ENCODE results near the gene USP25.

USP25 gene

GRCh38 chr21:15781986-15782385 is 52.2 kb downstream of the USP25 start:
- no peak for TF ChIP-seq CTCF (IDR thresholded peaks at IDR 0.05; ENCODE audit: borderline replicate concordance, extremely low read depth, low read length, poor library complexity, severe bottlenecking)
- no peak for TF ChIP-seq EZH2 (IDR thresholded peaks at IDR 0.05; ENCODE audit: borderline replicate concordance, low read depth, low read length, severe bottlenecking)
- Histone ChIP-seq H3K79me2 (ENCODE audit: insufficient read depth, low read length) (no peaks in the 10 kb centered on the region; the same call in 1 of the 2 replicates), H3K27me3 (ENCODE audit: insufficient read depth, low read length, poor library complexity) (no peaks in the 10 kb centered on the region), H3K4me1 (ENCODE audit: insufficient read depth, low read length) (0 out of 2 replicates have a peak, but pooled peaks cover 3% of the 10 kb centered on the region), H3K9me3 (ENCODE audit: insufficient read depth, low read length, severe bottlenecking) (no peaks in the 10 kb centered on the region), H3K4me2 (ENCODE audit: insufficient read depth, low read length) (no peak overlapping the region), H2AFZ (ENCODE audit: low read depth, low read length) (no peak overlapping the region), H4K20me1 (ENCODE audit: insufficient read depth, low read length) (no peaks in the 10 kb centered on the region), H3K9ac (ENCODE audit: low read depth, low read length) (no peak overlapping the region), H3K4me3 (ENCODE audit: low read depth in 1 of 2, low read length in 2 of 2) (no peak overlapping the region), H3K36me3 (ENCODE audit: insufficient read depth, low read length) (peaks cover 31% of the 10 kb centered on the region), H3K27ac (ENCODE audit: low read length) (no peak overlapping the region)
- peak; percentile 35; the same call in 2 of the 3 replicates for ATAC-seq (ENCODE audit: insufficient read depth, low read depth)
- no peak for DNase-seq

GRCh38 chr21:15788847-15789523 is 59.2 kb downstream of the USP25 start:
- no peaks in the 10 kb centered on the region for H3K9me3 ChIP-seq (ENCODE audit: insufficient read depth, low read length, severe bottlenecking)
- H3K9ac ChIP-seq (ENCODE audit: low read depth, low read length), result no peak overlapping the region
- H3K36me3 ChIP-seq (ENCODE audit: insufficient read depth, low read length), result no peaks in the 10 kb centered on the region
- no peak overlapping the region for H3K4me3 ChIP-seq (ENCODE audit: low read depth in 1 of 2, low read length in 2 of 2)
- no peak overlapping the region for H3K27ac ChIP-seq (ENCODE audit: low read length)
- H3K79me2 ChIP-seq (ENCODE audit: insufficient read depth, low read length), result peaks cover 6% of the 10 kb centered on the region; the same call in 1 of the 2 replicates
- no peaks in the 10 kb centered on the region for H3K27me3 ChIP-seq (ENCODE audit: insufficient read depth, low read length, poor library complexity)
- H3K4me2 ChIP-seq (ENCODE audit: insufficient read depth, low read length), result no peak overlapping the region
- no peak for ATAC-seq (ENCODE audit: insufficient read depth, low read depth)
- H3K4me1 ChIP-seq (ENCODE audit: insufficient read depth, low read length), result 0 out of 2 replicates have a peak, but pooled peaks cover 2% of the 10 kb centered on the region
- H2AFZ ChIP-seq (ENCODE audit: low read depth, low read length), result no peak overlapping the region
- no peak for TF ChIP-seq EZH2 (IDR thresholded peaks at IDR 0.05; ENCODE audit: borderline replicate concordance, low read depth, low read length, severe bottlenecking)
- no peak for TF ChIP-seq CTCF (IDR thresholded peaks at IDR 0.05; ENCODE audit: borderline replicate concordance, extremely low read depth, low read length, poor library complexity, severe bottlenecking)
- H4K20me1 ChIP-seq (ENCODE audit: insufficient read depth, low read length), result no peaks in the 10 kb centered on the region
- DNase-seq, result no peak

GRCh38 chr21:15793109-15793508 is 63.3 kb downstream of the USP25 start:
- TF ChIP-seq CTCF (IDR thresholded peaks at IDR 0.05; ENCODE audit: borderline replicate concordance, extremely low read depth, low read length, poor library complexity, severe bottlenecking), result no peak
- TF ChIP-seq EZH2 (IDR thresholded peaks at IDR 0.05; ENCODE audit: borderline replicate concordance, low read depth, low read length, severe bottlenecking), result no peak
- no peak for DNase-seq
- H3K4me2 ChIP-seq (ENCODE audit: insufficient read depth, low read length), result no peak overlapping the region

More at GRCh38 chr21:15793109-15793508, 63.3 kb downstream of the USP25 start:
- Histone ChIP-seq H3K36me3 (ENCODE audit: insufficient read depth, low read length) (0 out of 2 replicates have a peak, but pooled peaks cover 6% of the 10 kb centered on the region), H3K4me1 (ENCODE audit: insufficient read depth, low read length) (0 out of 2 replicates have a peak, but pooled peaks cover 3% of the 10 kb centered on the region), H3K9ac (ENCODE audit: low read depth, low read length) (no peak overlapping the region), H3K79me2 (ENCODE audit: insufficient read depth, low read length) (peaks cover 6% of the 10 kb centered on the region; the same call in 1 of the 2 replicates), H3K9me3 (ENCODE audit: insufficient read depth, low read length, severe bottlenecking) (no peaks in the 10 kb centered on the region), H3K27me3 (ENCODE audit: insufficient read depth, low read length, poor library complexity) (no peaks in the 10 kb centered on the region), H3K27ac (ENCODE audit: low read length) (no peak overlapping the region), H4K20me1 (ENCODE audit: insufficient read depth, low read length) (peaks cover 3% of the 10 kb centered on the region; the same call in 1 of the 2 replicates), H3K4me3 (ENCODE audit: low read depth in 1 of 2, low read length in 2 of 2) (no peak overlapping the region), H2AFZ (ENCODE audit: low read depth, low read length) (no peak overlapping the region)
- ATAC-seq (ENCODE audit: insufficient read depth, low read depth), result no peak

Data from DND-41 (cell line).